GM06990 (cell line): ENCODE results near the gene OR51Q1.

Source experiments
- DNase-seq: peaks from one replicate; pipeline ENCODE4 v3.0.0-alpha.2; 2011; ENCODE audit not compliant: insufficient read length; ENCODE audit errors: extremely low read depth
- H3K27me3 ChIP-seq: replicated peaks from 2 replicates; pipeline ENCODE4 v1.6.0; 2011; ENCODE audit warnings: low read length; ENCODE audit not compliant: control insufficient read depth, insufficient read depth
- H3K36me3 ChIP-seq: 2 replicates; pipeline ENCODE4 v1.5.1; 2011; ENCODE audit warnings: low read length; ENCODE audit not compliant: control insufficient read depth, insufficient read depth
- H3K4me3 ChIP-seq: replicated peaks from 2 replicates; pipeline ENCODE4 v1.5.1; 2011; ENCODE audit warnings: low read depth, mild to moderate bottlenecking, control low read depth, low read length
- CTCF ChIP-seq: IDR thresholded peaks from 2 replicates; pipeline ENCODE4 v1.5.1; 2011; ENCODE audit warnings: low read length, control low read depth, mild to moderate bottlenecking, inconsistent platforms; ENCODE audit not compliant: insufficient read depth, poor library complexity, severe bottlenecking

The OR51Q1 gene

GRCh38 chr11:5398936-5399335, 23.0 kb upstream of the OR51Q1 start:
- H3K27me3 ChIP-seq, result no peaks in the 10 kb centered on the region
- no peak for DNase-seq
- H3K4me3 ChIP-seq, result no peak overlapping the region
- no peaks in the 10 kb centered on the region for H3K36me3 ChIP-seq
- TF ChIP-seq CTCF, result no peak

- Histone ChIP-seq H3K4me3 (no peak overlapping the region), H3K36me3 (no peaks in the 10 kb centered on the region), H3K27me3 (no peaks in the 10 kb centered on the region)
- TF ChIP-seq CTCF, result no peak
- no peak for DNase-seq
Observed at GRCh38 chr11:5405173-5405572, 16.7 kb upstream of the OR51Q1 start.

GRCh38 chr11:5420993-5421392, 918 bp upstream of the OR51Q1 start:
- TF ChIP-seq CTCF, result no peak
- Histone ChIP-seq H3K36me3 (no peaks in the 10 kb centered on the region), H3K27me3 (no peaks in the 10 kb centered on the region), H3K4me3 (no peak overlapping the region)
- no peak for DNase-seq

- no peak for TF ChIP-seq CTCF
- DNase-seq, result no peak
- no peaks in the 10 kb centered on the region for H3K27me3 ChIP-seq
- no peaks in the 10 kb centered on the region for H3K36me3 ChIP-seq
- no peak overlapping the region for H3K4me3 ChIP-seq
Observed at GRCh38 chr11:5423131-5423530, 1.2 kb downstream of the OR51Q1 start.

- DNase-seq, result no peak
- H3K4me3 ChIP-seq, result no peak within 1 kb of the TSS
- H3K27me3 ChIP-seq, result no peaks in the 10 kb centered on the region
- H3K36me3 ChIP-seq, result no peaks in the 10 kb centered on the region
- no peak for TF ChIP-seq CTCF
Observed at GRCh38 chr11:5441414-5441813, 19.5 kb downstream of the OR51Q1 start, which contains the start of gene OR51I1. TSS of gene OR51I1 (minus strand) at chr11:5441514. CDS start at chr11:5441514, 0 bp downstream.

- no peak for TF ChIP-seq CTCF
- Histone ChIP-seq H3K4me3 (no peak overlapping the region), H3K27me3 (no peaks in the 10 kb centered on the region), H3K36me3 (no peaks in the 10 kb centered on the region)
- DNase-seq, result no peak
Observed at GRCh38 chr11:5443835-5444393, 22.0 kb downstream of the OR51Q1 start.
